ENCODE results near the gene CTBP1.

DNA sequence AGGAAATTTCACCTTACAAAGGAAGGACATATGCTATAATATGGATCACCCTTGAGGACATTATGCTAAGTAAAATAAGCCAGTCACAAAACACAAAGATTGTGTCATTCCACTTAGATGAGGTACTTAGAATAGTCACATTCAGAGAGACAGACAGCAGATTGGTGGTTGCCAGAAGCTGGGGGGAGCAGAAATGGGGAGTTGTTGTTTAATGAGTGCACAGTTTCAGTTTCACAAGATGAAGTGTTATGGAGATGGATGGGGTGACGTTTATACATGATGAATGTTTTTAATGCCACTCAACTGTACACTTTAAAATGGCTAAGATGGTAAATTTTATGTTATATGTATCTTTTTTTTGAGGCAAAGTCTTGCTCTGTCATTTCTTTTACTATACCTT lies 61.7 kb downstream of the CTBP1 start:
- TF ChIP-seq ARHGAP35 (IDR thresholded peaks at IDR 0.05; ENCODE audit: partially characterized antibody), result no peak
- no peak for TF ChIP-seq POLR2A (conservative IDR thresholded peaks at IDR 0.05)
- no peak for TF ChIP-seq CTBP1 (IDR thresholded peaks at IDR 0.05; ENCODE audit: borderline replicate concordance)
- TF ChIP-seq, protein P1, sequence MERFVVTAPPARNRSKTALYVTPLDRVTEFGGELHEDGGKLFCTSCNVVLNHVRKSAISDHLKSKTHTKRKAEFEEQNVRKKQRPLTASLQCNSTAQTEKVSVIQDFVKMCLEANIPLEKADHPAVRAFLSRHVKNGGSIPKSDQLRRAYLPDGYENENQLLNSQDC (CRISPR knock-in tag; IDR thresholded peaks at IDR 0.05), result no peak
- no peak for TF ChIP-seq TAF7 (tag; IDR thresholded peaks at IDR 0.05)
- TF ChIP-seq, protein P2, sequence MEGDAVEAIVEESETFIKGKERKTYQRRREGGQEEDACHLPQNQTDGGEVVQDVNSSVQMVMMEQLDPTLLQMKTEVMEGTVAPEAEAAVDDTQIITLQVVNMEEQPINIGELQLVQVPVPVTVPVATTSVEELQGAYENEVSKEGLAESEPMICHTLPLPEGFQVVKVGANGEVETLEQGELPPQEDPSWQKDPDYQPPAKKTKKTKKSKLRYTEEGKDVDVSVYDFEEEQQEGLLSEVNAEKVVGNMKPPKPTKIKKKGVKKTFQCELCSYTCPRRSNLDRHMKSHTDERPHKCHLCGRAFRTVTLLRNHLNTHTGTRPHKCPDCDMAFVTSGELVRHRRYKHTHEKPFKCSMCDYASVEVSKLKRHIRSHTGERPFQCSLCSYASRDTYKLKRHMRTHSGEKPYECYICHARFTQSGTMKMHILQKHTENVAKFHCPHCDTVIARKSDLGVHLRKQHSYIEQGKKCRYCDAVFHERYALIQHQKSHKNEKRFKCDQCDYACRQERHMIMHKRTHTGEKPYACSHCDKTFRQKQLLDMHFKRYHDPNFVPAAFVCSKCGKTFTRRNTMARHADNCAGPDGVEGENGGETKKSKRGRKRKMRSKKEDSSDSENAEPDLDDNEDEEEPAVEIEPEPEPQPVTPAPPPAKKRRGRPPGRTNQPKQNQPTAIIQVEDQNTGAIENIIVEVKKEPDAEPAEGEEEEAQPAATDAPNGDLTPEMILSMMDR (IDR thresholded peaks at IDR 0.05 in 2 of 3, conservative IDR thresholded peaks at IDR 0.05 in 1 of 3; ENCODE audit: insufficient read depth in 2 of 3, low read depth in 1 of 3, low read length in 3 of 3), result no peak
- TF ChIP-seq XRCC5 (IDR thresholded peaks at IDR 0.05; ENCODE audit: low read depth, low read length), result no peak
- no peak for TF ChIP-seq POLR2AphosphoS5 (IDR thresholded peaks at IDR 0.05; ENCODE audit: control insufficient read depth, insufficient read depth, low read depth, low read length)
- TF ChIP-seq RCOR1 (IDR thresholded peaks at IDR 0.05; ENCODE audit: borderline replicate concordance in 1 of 2, low read depth in 2 of 2, low read length in 2 of 2), result no peak
- TF ChIP-seq CEBPB (tag; IDR thresholded peaks at IDR 0.05), result no peak
- TF ChIP-seq EZH2 (IDR thresholded peaks at IDR 0.05; ENCODE audit: borderline replicate concordance, low read depth, low read length), result no peak

Data from K562 (cell line).